K562 (cell line): ENCODE measurements around the gene PRSS21. TPM values are rescaled to one million over a fixed set of nuclear protein-coding genes. Genes with fewer than 3 reads are reported as not detected.
A peak's percentile ranks its signal among the peaks of the same experiment; 100 is the strongest.

Experiments
- CBX8 ChIP-seq: fragments of 200-600 bp; sonication (generic); IDR thresholded peaks from 2 replicates; pipeline ENCODE4 v1.6.1; 2012; ENCODE audit warnings: borderline replicate concordance, mixed run types, low read depth, mild to moderate bottlenecking, moderate library complexity, mixed read lengths, low read length, control low read depth, inconsistent platforms; ENCODE audit not compliant: poor library complexity, severe bottlenecking; ENCODE audit errors: extremely low read depth
- CREB3 ChIP-seq: fragments of 450-650 bp; conservative IDR thresholded peaks from 2 replicates; pipeline ENCODE4 v1.6.1; 2016; ENCODE audit warnings: missing genetic modification characterization, low read depth, mild to moderate bottlenecking, missing compliant biosample characterization, moderate library complexity
- ETV6 ChIP-seq, 3 experiments: fragments of 150-350 bp in 1 of 3; sonication (generic) in 1 of 3; formaldehyde crosslinking in 1 of 3; IDR thresholded peaks; 2 replicates each; pipeline versions ENCODE4 v1.6.1 to v1.8.0; 2014 to 2022; ENCODE audit warnings: borderline replicate concordance in 2 of 3, low read depth in 2 of 3, antibody characterized with exemption in 1 of 3, low read length in 1 of 3, mild to moderate bottlenecking in 1 of 3, missing genetic modification reagents in 1 of 3
- NELFE ChIP-seq: IDR thresholded peaks from 2 replicates; pipeline ENCODE4 v1.6.1; 2011; ENCODE audit warnings: mild to moderate bottlenecking; ENCODE audit not compliant: insufficient read depth, insufficient read length
- PRMT5 ChIP-seq: sonication (generic); formaldehyde crosslinking; IDR thresholded peaks from 2 replicates; pipeline ENCODE4 v1.5.0; 2020; ENCODE audit warnings: missing genetic modification reagents
- SAP30 ChIP-seq: fragments of 200-600 bp; sonication (generic); IDR thresholded peaks from 2 replicates; pipeline ENCODE4 v1.6.1; 2012; ENCODE audit warnings: borderline replicate concordance, low read depth, mild to moderate bottlenecking, moderate library complexity, low read length, control low read depth, inconsistent platforms; ENCODE audit not compliant: insufficient read depth, poor library complexity, severe bottlenecking
- SREBF1 ChIP-seq: fragments of 150-350 bp; IDR thresholded peaks from 2 replicates; pipeline ENCODE4 v1.6.1; 2014; ENCODE audit warnings: antibody characterized with exemption, low read depth, low read length, borderline replicate concordance
- TAF7 ChIP-seq: fragments of 450-650 bp; IDR thresholded peaks from 2 replicates; pipeline ENCODE4 v1.6.1; 2016; ENCODE audit warnings: missing genetic modification characterization, missing compliant biosample characterization
- TCF3 ChIP-seq: sonication (generic); formaldehyde crosslinking; IDR thresholded peaks from 2 replicates; pipeline ENCODE4 v1.4.0; 2020; ENCODE audit warnings: mild to moderate bottlenecking, missing genetic modification reagents
- ZC3H11A ChIP-seq: IDR thresholded peaks from 2 replicates; pipeline ENCODE4 v1.6.1; 2012; ENCODE audit warnings: low read depth, low read length, improper control_type of control experiment
- ZNF253 ChIP-seq: fragments of 250-450 bp; sonication (Bioruptor Pico); conservative IDR thresholded peaks from 2 replicates; pipeline ENCODE4 v1.6.1; 2021; ENCODE audit warnings: mild to moderate bottlenecking
- ZNF717 ChIP-seq: fragments of 250-450 bp; sonication (Bioruptor Pico); IDR thresholded peaks from 2 replicates; pipeline ENCODE4 v1.5.0; 2021
- polyA plus RNA-seq, 8 experiments: library from polyadenylated mRNA; depleted of rRNA in 4 of 8; stranded (reverse) in 5 of 8; unstranded in 3 of 8; fragments of >200 nt; fragmentation: Nextera tagmentation in 2 of 8; fragmentation: Illumina TruSeq in 1 of 8; extraction: Ambion mirVana in 2 of 8; extraction: Trizol in 1 of 8; gene quantifications; 2 replicates each; pipeline versions ENCODE4 v1.2.1 to v1.2.3, GENCODE V29; 2011 to 2014; ENCODE audit warnings: inconsistent platforms in 1 of 8, missing spikeins in 1 of 8
- total RNA-seq, 7 experiments: library from RNA; depleted of rRNA in 6 of 7; stranded (reverse); fragments of >200 nt in 6 of 7; fragmentation: Illumina TruSeq in 2 of 7; extraction: Trizol in 2 of 7; gene quantifications; 2 replicates each; pipeline versions ENCODE4 v1.2.1 to v1.2.3, GENCODE V29; 2011 to 2021; ENCODE audit warnings: low replicate concordance in 1 of 7
- TF ChIP-seq, protein P1 (sequence below): sonication (generic); formaldehyde crosslinking; IDR thresholded peaks from 2 replicates; pipeline ENCODE4 v1.8.0; 2023; ENCODE audit warnings: missing genetic modification reagents, mild to moderate bottlenecking, borderline replicate concordance
- TF ChIP-seq, protein P2 (sequence below): fragments of 450-650 bp; formaldehyde crosslinking; IDR thresholded peaks from 2 replicates; pipeline ENCODE4 v1.4.0; 2020; ENCODE audit warnings: mild to moderate bottlenecking
- TF ChIP-seq, protein P3 (sequence below): fragments of 250-450 bp; sonication (Bioruptor Pico); IDR thresholded peaks from 2 replicates; pipeline ENCODE4 v1.8.0; 2021; ENCODE audit warnings: borderline replicate concordance, mild to moderate bottlenecking, moderate library complexity; ENCODE audit not compliant: poor library complexity, severe bottlenecking
- TF ChIP-seq, protein P4 (sequence below): fragments of 250-450 bp; sonication (Bioruptor Pico); IDR thresholded peaks from 2 replicates; pipeline ENCODE4 v1.5.0; 2021

Gene PRSS21
- total and polyA plus RNA-seq, 9 of the 15 experiments (the other 6 are each of a cell fraction or from before 2014, with no cell fraction given): 12.1 to 121 (median 61.3) TPM

GRCh38 chr16:2867987-2868789 lies 51.2 kb downstream of the PRSS21 start (continued):
- TF ChIP-seq, protein P1, sequence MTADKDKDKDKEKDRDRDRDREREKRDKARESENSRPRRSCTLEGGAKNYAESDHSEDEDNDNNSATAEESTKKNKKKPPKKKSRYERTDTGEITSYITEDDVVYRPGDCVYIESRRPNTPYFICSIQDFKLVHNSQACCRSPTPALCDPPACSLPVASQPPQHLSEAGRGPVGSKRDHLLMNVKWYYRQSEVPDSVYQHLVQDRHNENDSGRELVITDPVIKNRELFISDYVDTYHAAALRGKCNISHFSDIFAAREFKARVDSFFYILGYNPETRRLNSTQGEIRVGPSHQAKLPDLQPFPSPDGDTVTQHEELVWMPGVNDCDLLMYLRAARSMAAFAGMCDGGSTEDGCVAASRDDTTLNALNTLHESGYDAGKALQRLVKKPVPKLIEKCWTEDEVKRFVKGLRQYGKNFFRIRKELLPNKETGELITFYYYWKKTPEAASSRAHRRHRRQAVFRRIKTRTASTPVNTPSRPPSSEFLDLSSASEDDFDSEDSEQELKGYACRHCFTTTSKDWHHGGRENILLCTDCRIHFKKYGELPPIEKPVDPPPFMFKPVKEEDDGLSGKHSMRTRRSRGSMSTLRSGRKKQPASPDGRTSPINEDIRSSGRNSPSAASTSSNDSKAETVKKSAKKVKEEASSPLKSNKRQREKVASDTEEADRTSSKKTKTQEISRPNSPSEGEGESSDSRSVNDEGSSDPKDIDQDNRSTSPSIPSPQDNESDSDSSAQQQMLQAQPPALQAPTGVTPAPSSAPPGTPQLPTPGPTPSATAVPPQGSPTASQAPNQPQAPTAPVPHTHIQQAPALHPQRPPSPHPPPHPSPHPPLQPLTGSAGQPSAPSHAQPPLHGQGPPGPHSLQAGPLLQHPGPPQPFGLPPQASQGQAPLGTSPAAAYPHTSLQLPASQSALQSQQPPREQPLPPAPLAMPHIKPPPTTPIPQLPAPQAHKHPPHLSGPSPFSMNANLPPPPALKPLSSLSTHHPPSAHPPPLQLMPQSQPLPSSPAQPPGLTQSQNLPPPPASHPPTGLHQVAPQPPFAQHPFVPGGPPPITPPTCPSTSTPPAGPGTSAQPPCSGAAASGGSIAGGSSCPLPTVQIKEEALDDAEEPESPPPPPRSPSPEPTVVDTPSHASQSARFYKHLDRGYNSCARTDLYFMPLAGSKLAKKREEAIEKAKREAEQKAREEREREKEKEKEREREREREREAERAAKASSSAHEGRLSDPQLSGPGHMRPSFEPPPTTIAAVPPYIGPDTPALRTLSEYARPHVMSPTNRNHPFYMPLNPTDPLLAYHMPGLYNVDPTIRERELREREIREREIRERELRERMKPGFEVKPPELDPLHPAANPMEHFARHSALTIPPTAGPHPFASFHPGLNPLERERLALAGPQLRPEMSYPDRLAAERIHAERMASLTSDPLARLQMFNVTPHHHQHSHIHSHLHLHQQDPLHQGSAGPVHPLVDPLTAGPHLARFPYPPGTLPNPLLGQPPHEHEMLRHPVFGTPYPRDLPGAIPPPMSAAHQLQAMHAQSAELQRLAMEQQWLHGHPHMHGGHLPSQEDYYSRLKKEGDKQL (CRISPR knock-in tag): no peak
- TF ChIP-seq TAF7 (tag): peak; percentile 91
- TF ChIP-seq NELFE: no peak
- no peak for TF ChIP-seq PRMT5 (CRISPR knock-in tag)
- peak; percentile 77 to 89; a peak in 3 of 4 replicates for TF ChIP-seq ETV6 (IDR thresholded peaks at IDR 0.05; ENCODE audit: borderline replicate concordance in 1 of 2, low read depth in 2 of 2, low read length in 1 of 2)
- no peak for TF ChIP-seq ETV6 (CRISPR knock-in tag; IDR thresholded peaks at IDR 0.05; ENCODE audit: borderline replicate concordance)
- TF ChIP-seq TCF3: no peak
- TF ChIP-seq ZNF717: no peak
- peak; percentile 58 for TF ChIP-seq SAP30
- TF ChIP-seq CBX8: no peak
- TF ChIP-seq, protein P2, sequence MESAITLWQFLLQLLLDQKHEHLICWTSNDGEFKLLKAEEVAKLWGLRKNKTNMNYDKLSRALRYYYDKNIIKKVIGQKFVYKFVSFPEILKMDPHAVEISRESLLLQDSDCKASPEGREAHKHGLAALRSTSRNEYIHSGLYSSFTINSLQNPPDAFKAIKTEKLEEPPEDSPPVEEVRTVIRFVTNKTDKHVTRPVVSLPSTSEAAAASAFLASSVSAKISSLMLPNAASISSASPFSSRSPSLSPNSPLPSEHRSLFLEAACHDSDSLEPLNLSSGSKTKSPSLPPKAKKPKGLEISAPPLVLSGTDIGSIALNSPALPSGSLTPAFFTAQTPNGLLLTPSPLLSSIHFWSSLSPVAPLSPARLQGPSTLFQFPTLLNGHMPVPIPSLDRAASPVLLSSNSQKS: no peak
- no peak for TF ChIP-seq ZC3H11A
- TF ChIP-seq, protein P3, sequence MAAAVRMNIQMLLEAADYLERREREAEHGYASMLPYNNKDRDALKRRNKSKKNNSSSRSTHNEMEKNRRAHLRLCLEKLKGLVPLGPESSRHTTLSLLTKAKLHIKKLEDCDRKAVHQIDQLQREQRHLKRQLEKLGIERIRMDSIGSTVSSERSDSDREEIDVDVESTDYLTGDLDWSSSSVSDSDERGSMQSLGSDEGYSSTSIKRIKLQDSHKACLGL (CRISPR knock-in tag): no peak
- TF ChIP-seq CREB3 (tag): peak; percentile 92
- TF ChIP-seq ZNF253 (CRISPR knock-in tag): no peak
- TF ChIP-seq, protein P4, sequence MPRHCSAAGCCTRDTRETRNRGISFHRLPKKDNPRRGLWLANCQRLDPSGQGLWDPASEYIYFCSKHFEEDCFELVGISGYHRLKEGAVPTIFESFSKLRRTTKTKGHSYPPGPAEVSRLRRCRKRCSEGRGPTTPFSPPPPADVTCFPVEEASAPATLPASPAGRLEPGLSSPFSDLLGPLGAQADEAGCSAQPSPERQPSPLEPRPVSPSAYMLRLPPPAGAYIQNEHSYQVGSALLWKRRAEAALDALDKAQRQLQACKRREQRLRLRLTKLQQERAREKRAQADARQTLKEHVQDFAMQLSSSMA: no peak
- TF ChIP-seq SREBF1: no peak
